ENCODE measurements around the gene MEF2C.

MEF2C gene

GRCh38 chr5:88672644-88673252, 210.2 kb downstream of the MEF2C start:
- no peak for DNase-seq

GRCh38 chr5:88671505-88672499, 211.2 kb downstream of the MEF2C start:
- DNase-seq = no peak

GRCh38 chr5:88671106-88671504, 211.9 kb downstream of the MEF2C start:
- DNase-seq = no peak

- no peak for DNase-seq
These were observed 212.5 kb downstream of the MEF2C start for GRCh38 chr5:88670461-88670860.

GRCh38 chr5:88669371-88670050, 213.5 kb downstream of the MEF2C start:
- no peak for DNase-seq

GRCh38 chr5:88667496-88668201, 215.3 kb downstream of the MEF2C start:
- DNase-seq = no peak

Measured in fibroblast of skin of back (primary cell).